Activated B cell treated with CpG ODN at 0.5 μM for 24 hours (primary cell): ENCODE results near the gene C17orf107. TPM values are rescaled to one million over a fixed set of nuclear protein-coding genes. Genes with fewer than 3 reads are reported as not detected.

ENCODE experiments used
- ATAC-seq: fragments of 200-7000 bp; cut with Tn5 transposase; one replicate; pipeline ENCODE4 v1.10.0; 2021; ENCODE audit warnings: low read depth, mild to moderate bottlenecking, moderate library complexity
- CTCF ChIA-PET: fragments of 350-600 bp; sonication (Branson Sonifier 250); formaldehyde crosslinking; loops from one replicate; lab custom pipeline; 2021; ENCODE audit warnings: antibody characterized with exemption; lab: Charles Lee
- POLR2A ChIA-PET: fragments of 350-600 bp; sonication (Branson Sonifier 250); formaldehyde crosslinking; loops from one replicate; lab custom pipeline; 2021; ENCODE audit warnings: antibody characterized with exemption; lab: Charles Lee
- DNase-seq: peaks from one replicate; pipeline ENCODE4 v3.0.0; 2022
- H3K27ac Mint-ChIP-seq: one replicate; pipeline ENCODE4 v1.8.0; 2020; ENCODE audit warnings: mixed read lengths
- H3K27me3 Mint-ChIP-seq: one replicate; pipeline ENCODE4 v1.8.0; 2021; ENCODE audit warnings: mixed read lengths
- H3K36me3 Mint-ChIP-seq: one replicate; pipeline ENCODE4 v1.8.0; 2021; ENCODE audit warnings: low read depth, mixed read lengths
- H3K4me1 Mint-ChIP-seq: one replicate; pipeline ENCODE4 v1.8.0; 2021; ENCODE audit warnings: mixed read lengths
- H3K4me3 Mint-ChIP-seq: one replicate; pipeline ENCODE4 v1.8.0; 2020; ENCODE audit warnings: mild to moderate bottlenecking, mixed read lengths
- H3K9me3 Mint-ChIP-seq: one replicate; pipeline ENCODE4 v1.8.0; 2020; ENCODE audit warnings: mixed read lengths
- CTCF ChIP-seq: fragments of 200-600 bp; IDR thresholded peaks from one replicate; pipeline ENCODE4 v1.8.0; 2022; ENCODE audit warnings: antibody characterized with exemption, mild to moderate bottlenecking
- intact Hi-C: fragments of 100-400 bp; cut with micrococcal nuclease; formaldehyde crosslinking; loops from one replicate; pipeline ENCODE4 v1.15.1; 2024
- total RNA-seq: library from RNA; stranded (reverse); gene quantifications from 2 replicates; pipeline ENCODE4 v1.2.3, GENCODE V29; 2022

C17orf107 gene
- total RNA-seq, 1 donor from 2014 or later, result 1.8 TPM

GRCh38 chr17:4935650-4936049 is 36.3 kb downstream of the C17orf107 start:
- intact Hi-C loops, result no loop called here
- H3K27ac Mint-ChIP-seq, result no peak overlapping the region
- H3K9me3 Mint-ChIP-seq, result no peaks in the 10 kb centered on the region
- ATAC-seq (no peak), DNase-seq (no peak)
- H3K4me1 Mint-ChIP-seq, result peaks cover 57% of the 10 kb centered on the region
- no peak overlapping the region for H3K4me3 Mint-ChIP-seq
- H3K27me3 Mint-ChIP-seq, result peaks cover 15% of the 10 kb centered on the region
- peaks cover 35% of the 10 kb centered on the region for H3K36me3 Mint-ChIP-seq
- no peak for TF ChIP-seq CTCF
- ChIA-PET CTCF (no interaction called here), POLR2A (interaction anchor here (0.5 to 2.4 kb wide), 5 partner anchors 9 to 62 kb away, joined by 3 to 8 read pairs (median 4); partner anchors contain the start of genes KIF1C, PFN1 and SPAG7)

GRCh38 chr17:4936436-4936835 is 37.1 kb downstream of the C17orf107 start:
- intact Hi-C loops, result no loop called here
- peaks cover 62% of the 10 kb centered on the region for H3K4me1 Mint-ChIP-seq
- no peak for DNase-seq
- no peak for ATAC-seq
- ChIA-PET POLR2A (interaction anchor here (1.4 to 2.4 kb wide), 3 partner anchors 8 to 31 kb away, joined by 3 to 8 read pairs (median 6); partner anchors contain the start of genes PFN1 and SPAG7), CTCF (interaction anchor here (1.5 kb wide), 1 partner anchor 27 kb away, joined by 3 read pairs; no protein-coding TSS in a partner anchor)
- peaks cover 15% of the 10 kb centered on the region for H3K27me3 Mint-ChIP-seq
- no peak overlapping the region for H3K27ac Mint-ChIP-seq
- H3K36me3 Mint-ChIP-seq, result peaks cover 42% of the 10 kb centered on the region
- TF ChIP-seq CTCF, result no peak
- H3K4me3 Mint-ChIP-seq, result no peak overlapping the region
- no peaks in the 10 kb centered on the region for H3K9me3 Mint-ChIP-seq

- ChIA-PET CTCF (interaction anchor here (1.5 kb wide), 1 partner anchor 28 kb away, joined by 3 read pairs; no protein-coding TSS in a partner anchor), POLR2A (interaction anchor here (0.6 to 2.4 kb wide), 3 partner anchors 11 to 289 kb away, joined by 3 to 8 read pairs (median 6); partner anchors contain the start of genes PFN1 and SPAG7)
- H3K27me3 Mint-ChIP-seq, result peaks cover 15% of the 10 kb centered on the region
- H3K4me1 Mint-ChIP-seq, result peaks cover 64% of the 10 kb centered on the region
- no peaks in the 10 kb centered on the region for H3K9me3 Mint-ChIP-seq
- DNase-seq (no peak), ATAC-seq (no peak)
- peaks cover 52% of the 10 kb centered on the region for H3K36me3 Mint-ChIP-seq
- H3K4me3 Mint-ChIP-seq, result no peak overlapping the region
- TF ChIP-seq CTCF, result no peak
- intact Hi-C loops, result no loop called here
- no peak overlapping the region for H3K27ac Mint-ChIP-seq
Observed at GRCh38 chr17:4937553-4937952, 38.2 kb downstream of the C17orf107 start.

- POLR2A ChIA-PET, result interaction anchor here (0.6 to 3.1 kb wide), 3 partner anchors 11 to 289 kb away, joined by 3 to 104 read pairs (median 5); partner anchors contain the start of genes ENO3 and PFN1
- H3K27me3 Mint-ChIP-seq, result peaks cover 10% of the 10 kb centered on the region
- H3K36me3 Mint-ChIP-seq, result peaks cover 57% of the 10 kb centered on the region
- intact Hi-C loops, result no loop called here
- H3K4me3 Mint-ChIP-seq, result peak overlapping the region; percentile 97
- peaks cover 65% of the 10 kb centered on the region for H3K4me1 Mint-ChIP-seq
- CTCF ChIA-PET, result no interaction called here
- no peaks in the 10 kb centered on the region for H3K9me3 Mint-ChIP-seq
- DNase-seq (no peak), ATAC-seq (no peak)
- no peak for TF ChIP-seq CTCF
- no peak overlapping the region for H3K27ac Mint-ChIP-seq
Observed at GRCh38 chr17:4938069-4938491, 38.7 kb downstream of the C17orf107 start.

GRCh38 chr17:4938688-4939545 is 39.6 kb downstream of the C17orf107 start:
- peaks cover 60% of the 10 kb centered on the region for H3K36me3 Mint-ChIP-seq
- CTCF ChIA-PET, result interaction anchor here (1.4 to 2.3 kb wide), 3 partner anchors 10 to 29 kb away, joined by 3 to 14 read pairs (median 9); partner anchors contain the start of gene SPAG7
- POLR2A ChIA-PET, result interaction anchor here (0.6 to 3.4 kb wide), 16 partner anchors 11 to 253 kb away, joined by 3 to 104 read pairs (median 9); partner anchors contain the start of genes C17orf107, CAMTA2, ENO3 and INCA1
- intact Hi-C loops, result no loop called here
- TF ChIP-seq CTCF, result no peak
- H3K27ac Mint-ChIP-seq, result peak overlapping the region; percentile 82
- ATAC-seq (no peak), DNase-seq (no peak)
- peaks cover 4% of the 10 kb centered on the region for H3K27me3 Mint-ChIP-seq
- H3K4me3 Mint-ChIP-seq, result peak overlapping the region; percentile 97
- H3K9me3 Mint-ChIP-seq, result no peaks in the 10 kb centered on the region
- H3K4me1 Mint-ChIP-seq, result peaks cover 66% of the 10 kb centered on the region
